K562 (cell line): ENCODE data around the gene EDDM13. TPM values are rescaled to one million over a fixed set of nuclear protein-coding genes. Genes with fewer than 3 reads are reported as not detected.

ENCODE experiments used
- CAMTA2 ChIP-seq: fragments of 250-450 bp; sonication (Bioruptor Pico); conservative IDR thresholded peaks from 2 replicates; pipeline ENCODE4 v1.5.1; 2022
- CC2D1A ChIP-seq: fragments of 450-650 bp; IDR thresholded peaks from 2 replicates; pipeline ENCODE4 v1.6.1; 2017; ENCODE audit warnings: mild to moderate bottlenecking
- IRF2 ChIP-seq: sonication (generic); formaldehyde crosslinking; IDR thresholded peaks from 2 replicates; pipeline ENCODE4 v1.8.1; 2022; ENCODE audit warnings: mild to moderate bottlenecking, missing genetic modification reagents
- KLF1 ChIP-seq: fragments of 450-650 bp; IDR thresholded peaks from 2 replicates; pipeline ENCODE4 v1.6.1; 2016; ENCODE audit warnings: missing genetic modification characterization, missing compliant biosample characterization
- MCM3 ChIP-seq: fragments of 450-650 bp; IDR thresholded peaks from 2 replicates; pipeline ENCODE4 v1.6.1; 2016
- MCM5 ChIP-seq: fragments of 450-650 bp; IDR thresholded peaks from 2 replicates; pipeline ENCODE4 v1.6.1; 2016; ENCODE audit warnings: low read depth
- NFRKB ChIP-seq: fragments of 450-650 bp; IDR thresholded peaks from 2 replicates; pipeline ENCODE4 v1.6.1; 2016; ENCODE audit warnings: low read depth
- NFYB ChIP-seq: IDR thresholded peaks from 2 replicates; pipeline ENCODE4 v1.6.1; 2011; ENCODE audit warnings: mild to moderate bottlenecking, moderate library complexity; ENCODE audit not compliant: insufficient read length; ENCODE audit errors: extremely low read depth
- PATZ1 ChIP-seq: fragments of 250-450 bp; sonication (Bioruptor Pico); IDR thresholded peaks from 2 replicates; pipeline ENCODE4 v1.5.0; 2020; ENCODE audit warnings: mild to moderate bottlenecking, borderline replicate concordance
- PRPF4 ChIP-seq: fragments of 200-400 bp; formaldehyde crosslinking; IDR thresholded peaks from one replicate; pipeline ENCODE4 v1.6.1; 2017; ENCODE audit warnings: low read length, low read depth, mild to moderate bottlenecking; ENCODE audit not compliant: insufficient read depth, poor library complexity, severe bottlenecking
- RBM22 ChIP-seq: fragments of 200-400 bp; formaldehyde crosslinking; IDR thresholded peaks from 2 replicates; pipeline ENCODE4 v1.6.1; 2018; ENCODE audit warnings: low read length, low read depth; ENCODE audit not compliant: poor library complexity, severe bottlenecking
- RCOR1 ChIP-seq, 2 experiments: IDR thresholded peaks; 2 replicates each; pipeline ENCODE4 v1.6.1; 2012; ENCODE audit warnings: low read depth in 2 of 2, low read length in 2 of 2, borderline replicate concordance in 1 of 2, improper control_type of control experiment in 1 of 2
- SMARCA5 ChIP-seq: fragments of 450-650 bp; IDR thresholded peaks from 2 replicates; pipeline ENCODE4 v1.6.1; 2016
- SRSF7 ChIP-seq: fragments of 200-400 bp; formaldehyde crosslinking; optimal IDR thresholded peaks from 2 replicates; pipeline ENCODE3; 2017; ENCODE audit warnings: mild to moderate bottlenecking, low read depth, low read length
- ZBTB8A ChIP-seq: fragments of 450-650 bp; IDR thresholded peaks from 2 replicates; pipeline ENCODE4 v1.6.1; 2018; ENCODE audit warnings: mild to moderate bottlenecking, moderate library complexity; ENCODE audit not compliant: partially characterized antibody
- polyA plus RNA-seq, 8 experiments: library from polyadenylated mRNA; depleted of rRNA in 4 of 8; stranded (reverse) in 5 of 8; unstranded in 3 of 8; fragments of >200 nt; fragmentation: Nextera tagmentation in 2 of 8; fragmentation: Illumina TruSeq in 1 of 8; extraction: Ambion mirVana in 2 of 8; extraction: Trizol in 1 of 8; gene quantifications; 2 replicates each; pipeline versions ENCODE4 v1.2.1 to v1.2.3, GENCODE V29; 2011 to 2014; ENCODE audit warnings: inconsistent platforms in 1 of 8, missing spikeins in 1 of 8
- total RNA-seq, 7 experiments: library from RNA; depleted of rRNA in 6 of 7; stranded (reverse); fragments of >200 nt in 6 of 7; fragmentation: Illumina TruSeq in 2 of 7; extraction: Trizol in 2 of 7; gene quantifications; 2 replicates each; pipeline versions ENCODE4 v1.2.1 to v1.2.3, GENCODE V29; 2011 to 2021; ENCODE audit warnings: low replicate concordance in 1 of 7
- TF ChIP-seq, protein P1 (sequence below): fragments of 450-650 bp; IDR thresholded peaks from 2 replicates; pipeline ENCODE4 v1.6.1; 2016
- TF ChIP-seq, protein P2 (sequence below), 2 experiments: fragments of 450-650 bp in 1 of 2; sonication (generic) in 1 of 2; formaldehyde crosslinking in 1 of 2; IDR thresholded peaks; 2 replicates each; pipeline versions ENCODE4 v1.7.1 to v1.9.0; 2016 to 2022; ENCODE audit warnings: inconsistent platforms in 1 of 2, mild to moderate bottlenecking in 1 of 2, missing genetic modification reagents in 1 of 2

The EDDM13 gene
- total and polyA plus RNA-seq, 9 of the 15 experiments (the other 6 are each of a cell fraction or from before 2014, with no cell fraction given) = 2.0 to 7.7 (median 4.1) TPM

DNA sequence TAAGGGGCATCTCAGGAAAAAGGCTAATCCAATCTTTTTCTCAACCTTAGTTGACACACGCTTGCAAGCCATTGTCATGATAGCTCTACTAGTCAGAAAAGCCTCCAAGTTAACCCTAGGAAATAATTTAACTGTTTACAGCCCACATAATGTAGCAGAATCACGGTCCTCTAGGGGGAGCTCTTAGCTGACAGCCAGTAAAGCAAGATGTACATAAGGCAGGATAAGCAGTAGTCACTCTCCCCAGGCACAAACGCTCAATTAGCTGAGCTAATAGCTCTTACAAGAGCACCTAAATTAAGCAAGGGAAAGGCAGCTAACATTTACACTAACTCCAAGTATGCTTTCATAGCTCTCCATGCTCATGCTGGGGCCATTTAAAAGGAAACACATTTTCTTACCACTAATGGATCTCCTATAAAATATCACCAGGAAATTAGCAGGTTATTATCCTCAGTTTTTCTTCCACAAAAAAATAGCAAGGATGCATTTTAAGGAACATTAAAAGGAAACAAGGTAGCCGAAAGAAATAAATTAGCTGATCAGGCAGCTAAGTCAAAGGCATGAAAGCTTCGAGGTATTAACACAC is 75.8 kb downstream of the EDDM13 start (continued):
- TF ChIP-seq PATZ1 (CRISPR knock-in tag) = no peak
- no peak for TF ChIP-seq MCM5
- TF ChIP-seq NFYB = no peak
- TF ChIP-seq NFRKB = no peak
- TF ChIP-seq, protein P1, sequence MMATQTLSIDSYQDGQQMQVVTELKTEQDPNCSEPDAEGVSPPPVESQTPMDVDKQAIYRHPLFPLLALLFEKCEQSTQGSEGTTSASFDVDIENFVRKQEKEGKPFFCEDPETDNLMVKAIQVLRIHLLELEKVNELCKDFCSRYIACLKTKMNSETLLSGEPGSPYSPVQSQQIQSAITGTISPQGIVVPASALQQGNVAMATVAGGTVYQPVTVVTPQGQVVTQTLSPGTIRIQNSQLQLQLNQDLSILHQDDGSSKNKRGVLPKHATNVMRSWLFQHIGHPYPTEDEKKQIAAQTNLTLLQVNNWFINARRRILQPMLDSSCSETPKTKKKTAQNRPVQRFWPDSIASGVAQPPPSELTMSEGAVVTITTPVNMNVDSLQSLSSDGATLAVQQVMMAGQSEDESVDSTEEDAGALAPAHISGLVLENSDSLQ = peak; percentile 15; the same call in 1 of the 2 replicates
- TF ChIP-seq MCM3 = no peak
- TF ChIP-seq ZBTB8A = no peak
- TF ChIP-seq SMARCA5 = peak; percentile 84
- TF ChIP-seq KLF1 (tag) = no peak
- no peak for TF ChIP-seq PRPF4
- TF ChIP-seq CC2D1A = 0 out of 2 replicates have a peak, but pooled peaks have one; percentile 28
- TF ChIP-seq RCOR1 (IDR thresholded peaks at IDR 0.05; ENCODE audit: borderline replicate concordance in 1 of 2, low read depth in 2 of 2, low read length in 2 of 2) = peak in 1 of 2 experiments; percentile 75; a peak in 1 of 4 replicates
- no peak for TF ChIP-seq RBM22
- no peak for TF ChIP-seq SRSF7
- TF ChIP-seq, protein P2, sequence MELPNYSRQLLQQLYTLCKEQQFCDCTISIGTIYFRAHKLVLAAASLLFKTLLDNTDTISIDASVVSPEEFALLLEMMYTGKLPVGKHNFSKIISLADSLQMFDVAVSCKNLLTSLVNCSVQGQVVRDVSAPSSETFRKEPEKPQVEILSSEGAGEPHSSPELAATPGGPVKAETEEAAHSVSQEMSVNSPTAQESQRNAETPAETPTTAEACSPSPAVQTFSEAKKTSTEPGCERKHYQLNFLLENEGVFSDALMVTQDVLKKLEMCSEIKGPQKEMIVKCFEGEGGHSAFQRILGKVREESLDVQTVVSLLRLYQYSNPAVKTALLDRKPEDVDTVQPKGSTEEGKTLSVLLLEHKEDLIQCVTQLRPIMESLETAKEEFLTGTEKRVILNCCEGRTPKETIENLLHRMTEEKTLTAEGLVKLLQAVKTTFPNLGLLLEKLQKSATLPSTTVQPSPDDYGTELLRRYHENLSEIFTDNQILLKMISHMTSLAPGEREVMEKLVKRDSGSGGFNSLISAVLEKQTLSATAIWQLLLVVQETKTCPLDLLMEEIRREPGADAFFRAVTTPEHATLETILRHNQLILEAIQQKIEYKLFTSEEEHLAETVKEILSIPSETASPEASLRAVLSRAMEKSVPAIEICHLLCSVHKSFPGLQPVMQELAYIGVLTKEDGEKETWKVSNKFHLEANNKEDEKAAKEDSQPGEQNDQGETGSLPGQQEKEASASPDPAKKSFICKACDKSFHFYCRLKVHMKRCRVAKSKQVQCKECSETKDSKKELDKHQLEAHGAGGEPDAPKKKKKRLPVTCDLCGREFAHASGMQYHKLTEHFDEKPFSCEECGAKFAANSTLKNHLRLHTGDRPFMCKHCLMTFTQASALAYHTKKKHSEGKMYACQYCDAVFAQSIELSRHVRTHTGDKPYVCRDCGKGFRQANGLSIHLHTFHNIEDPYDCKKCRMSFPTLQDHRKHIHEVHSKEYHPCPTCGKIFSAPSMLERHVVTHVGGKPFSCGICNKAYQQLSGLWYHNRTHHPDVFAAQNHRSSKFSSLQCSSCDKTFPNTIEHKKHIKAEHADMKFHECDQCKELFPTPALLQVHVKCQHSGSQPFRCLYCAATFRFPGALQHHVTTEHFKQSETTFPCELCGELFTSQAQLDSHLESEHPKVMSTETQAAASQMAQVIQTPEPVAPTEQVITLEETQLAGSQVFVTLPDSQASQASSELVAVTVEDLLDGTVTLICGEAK (IDR thresholded peaks at IDR 0.05) = no peak
- TF ChIP-seq, protein P2 (CRISPR knock-in tag; IDR thresholded peaks at IDR 0.05) = no peak
- TF ChIP-seq IRF2 = no peak
- TF ChIP-seq CAMTA2 (CRISPR knock-in tag) = no peak
